ENCODE measurements around the gene ONECUT1. TPM values are rescaled to one million over a fixed set of nuclear protein-coding genes. Genes with fewer than 3 reads are reported as not detected.

The ONECUT1 gene
- total and polyA plus RNA-seq, 2 of the 8 experiments (the other 6 are each of a cell fraction or from before 2014, with no cell fraction given): 0.65 to 6.4 TPM

DNA sequence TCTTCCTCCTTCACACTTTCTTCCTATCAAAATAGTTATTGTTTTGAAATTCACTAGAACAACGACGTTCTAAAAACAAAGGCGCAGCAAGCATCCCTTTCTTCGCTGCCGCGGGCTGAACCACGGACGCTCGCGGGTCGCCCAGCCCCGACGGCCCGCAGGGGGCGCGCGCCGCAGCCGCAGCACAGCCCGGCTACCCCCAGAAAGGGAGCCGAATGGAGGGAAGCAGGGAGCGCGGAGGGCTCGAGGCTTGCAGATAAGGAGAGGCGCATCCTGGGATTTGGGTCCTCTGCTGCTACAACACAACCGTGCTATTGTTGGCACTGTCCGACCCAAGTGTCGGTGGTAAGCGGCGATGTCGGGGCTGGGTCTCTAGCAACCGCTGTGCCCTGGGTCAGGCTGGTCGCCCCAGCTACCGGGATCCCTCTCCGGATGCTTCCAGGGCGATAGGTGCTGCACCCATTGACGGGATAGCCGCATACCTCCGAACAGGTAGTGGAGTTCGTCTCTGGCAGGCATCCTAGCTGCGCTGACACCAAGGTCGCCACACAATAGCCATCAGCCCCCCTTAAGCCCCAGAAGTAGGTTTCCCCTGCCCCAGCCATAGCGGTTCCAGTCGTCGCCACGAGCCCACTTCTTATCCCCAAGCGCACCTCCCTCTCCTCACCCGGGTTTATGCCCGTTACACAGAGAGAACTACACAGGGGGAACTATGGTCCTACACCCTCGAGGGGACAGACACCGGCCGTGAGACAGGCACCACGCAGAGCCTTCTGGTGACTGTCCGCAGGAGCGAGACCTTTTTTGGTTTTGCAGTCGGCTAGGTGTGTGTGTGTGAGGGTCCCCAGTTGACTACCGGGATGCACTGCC, 6.0 kb downstream of the ONECUT1 start (continued):
- TF ChIP-seq BCL11A (IDR thresholded peaks at IDR 0.05; ENCODE audit: low read depth in 2 of 2, low read length in 2 of 2) (no peak), GTF2F1 (IDR thresholded peaks at IDR 0.05; ENCODE audit: borderline replicate concordance, low read depth, low read length) (no peak), CHD1 (IDR thresholded peaks at IDR 0.05; ENCODE audit: low read depth, low read length) (no peak), SIX5 (IDR thresholded peaks at IDR 0.05; ENCODE audit: low read depth, low read length) (no peak), POU5F1 (IDR thresholded peaks at IDR 0.05; ENCODE audit: low read depth, low read length) (no peak), POLR2AphosphoS5 (IDR thresholded peaks at IDR 0.05; ENCODE audit: low read depth, low read length) (no peak), TCF12 (IDR thresholded peaks at IDR 0.05; ENCODE audit: low read depth, low read length) (no peak), NRF1 (IDR thresholded peaks at IDR 0.05; ENCODE audit: low read depth, low read length) (no peak), TAF1 (IDR thresholded peaks at IDR 0.05; ENCODE audit: low read depth, low read length) (no peak), CBX5 (IDR thresholded peaks at IDR 0.05; ENCODE audit: low read depth, low read length) (no peak), MAFK (IDR thresholded peaks at IDR 0.05; ENCODE audit: low read depth, low read length) (no peak), GABPA (IDR thresholded peaks at IDR 0.05; ENCODE audit: borderline replicate concordance, insufficient read depth, low read length) (no peak), SUZ12 (IDR thresholded peaks at IDR 0.05; ENCODE audit: low read length) (peak; percentile 84; the same call in 1 of the 2 replicates), RNF2 (IDR thresholded peaks at IDR 0.05; ENCODE audit: borderline replicate concordance, low read depth, low read length, missing control alignments, poor library complexity, severe bottlenecking) (no peak), SP1 (IDR thresholded peaks at IDR 0.05; ENCODE audit: low read depth, low read length) (no peak), HDAC6 (IDR thresholded peaks at IDR 0.05; ENCODE audit: low read depth, low read length) (no peak), SP4 (IDR thresholded peaks at IDR 0.05; ENCODE audit: low read length) (no peak), ZNF274 (IDR thresholded peaks at IDR 0.05; ENCODE audit: borderline replicate concordance, extremely low read depth, low read length) (no peak), EZH2 (IDR thresholded peaks at IDR 0.05; ENCODE audit: low read depth, low read length, severe bottlenecking) (no peak), KDM5A (IDR thresholded peaks at IDR 0.05; ENCODE audit: low read length) (no peak)
- TF ChIP-seq, protein P1, sequence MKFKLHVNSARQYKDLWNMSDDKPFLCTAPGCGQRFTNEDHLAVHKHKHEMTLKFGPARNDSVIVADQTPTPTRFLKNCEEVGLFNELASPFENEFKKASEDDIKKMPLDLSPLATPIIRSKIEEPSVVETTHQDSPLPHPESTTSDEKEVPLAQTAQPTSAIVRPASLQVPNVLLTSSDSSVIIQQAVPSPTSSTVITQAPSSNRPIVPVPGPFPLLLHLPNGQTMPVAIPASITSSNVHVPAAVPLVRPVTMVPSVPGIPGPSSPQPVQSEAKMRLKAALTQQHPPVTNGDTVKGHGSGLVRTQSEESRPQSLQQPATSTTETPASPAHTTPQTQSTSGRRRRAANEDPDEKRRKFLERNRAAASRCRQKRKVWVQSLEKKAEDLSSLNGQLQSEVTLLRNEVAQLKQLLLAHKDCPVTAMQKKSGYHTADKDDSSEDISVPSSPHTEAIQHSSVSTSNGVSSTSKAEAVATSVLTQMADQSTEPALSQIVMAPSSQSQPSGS (IDR thresholded peaks at IDR 0.05; ENCODE audit: low read length): 0 out of 2 replicates have a peak, but pooled peaks have one; percentile 23
- TF ChIP-seq, protein P2, sequence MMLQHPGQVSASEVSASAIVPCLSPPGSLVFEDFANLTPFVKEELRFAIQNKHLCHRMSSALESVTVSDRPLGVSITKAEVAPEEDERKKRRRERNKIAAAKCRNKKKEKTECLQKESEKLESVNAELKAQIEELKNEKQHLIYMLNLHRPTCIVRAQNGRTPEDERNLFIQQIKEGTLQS (IDR thresholded peaks at IDR 0.05; ENCODE audit: insufficient read depth, low read depth, low read length): no peak
